HG02885 (cell line): Measurements from ENCODE around the gene C17orf107.
A peak's percentile ranks its signal among the peaks of the same experiment; 100 is the strongest.

Experiments
- ATAC-seq: cut with Tn5 transposase; IDR thresholded peaks from one replicate; pipeline ENCODE4 v1.9.1; 2021; ENCODE audit warnings: mild to moderate bottlenecking; ENCODE audit not compliant: unreplicated experiment, poor library complexity

Gene C17orf107

GRCh38 chr17:4932756-4933155 is 33.4 kb downstream of the C17orf107 start:
- no peak for ATAC-seq

DNA sequence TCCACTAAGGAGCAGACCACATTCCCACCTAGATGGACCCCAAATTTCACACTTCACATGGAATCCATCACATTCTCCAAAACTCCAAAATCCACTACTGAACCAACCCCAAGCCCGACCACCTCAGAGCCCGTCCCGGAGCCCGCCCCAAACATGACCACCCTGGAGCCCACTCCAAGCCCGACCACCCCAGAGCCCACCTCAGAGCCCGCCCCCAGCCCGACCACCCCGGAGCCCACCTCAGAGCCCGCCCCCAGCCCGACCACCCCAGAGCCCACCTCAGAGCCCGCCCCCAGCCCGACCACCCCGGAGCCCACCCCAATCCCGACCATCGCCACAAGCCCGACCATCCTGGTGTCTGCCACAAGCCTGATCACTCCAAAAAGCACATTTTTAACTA is 34.3 kb downstream of the C17orf107 start:
- no peak for ATAC-seq

GRCh38 chr17:4934173-4934979 is 35.0 kb downstream of the C17orf107 start:
- no peak for ATAC-seq

GRCh38 chr17:4935650-4936049 is 36.3 kb downstream of the C17orf107 start:
- no peak for ATAC-seq

GRCh38 chr17:4936436-4936835 is 37.1 kb downstream of the C17orf107 start:
- ATAC-seq, result no peak

DNA sequence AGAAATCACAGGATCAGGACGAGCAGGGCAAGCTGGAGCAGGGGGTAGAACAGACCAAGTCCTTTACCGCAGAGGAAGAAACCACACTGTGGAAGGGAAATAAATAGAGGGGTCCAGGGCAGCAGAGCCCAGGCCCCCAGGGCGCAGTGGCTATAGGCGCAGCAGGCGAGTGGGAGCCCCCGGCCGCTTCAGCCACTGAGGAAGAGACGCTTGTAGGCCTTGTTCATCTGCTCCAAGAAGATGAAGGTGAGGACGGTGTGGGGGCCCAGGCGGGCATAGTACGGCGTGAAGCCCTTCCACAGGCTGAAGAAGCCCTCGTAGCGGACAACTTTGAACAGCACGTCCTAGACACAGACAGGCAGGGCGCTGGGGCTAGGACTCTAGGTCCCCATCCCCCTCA is 38.2 kb downstream of the C17orf107 start:
- no peak for ATAC-seq

DNA sequence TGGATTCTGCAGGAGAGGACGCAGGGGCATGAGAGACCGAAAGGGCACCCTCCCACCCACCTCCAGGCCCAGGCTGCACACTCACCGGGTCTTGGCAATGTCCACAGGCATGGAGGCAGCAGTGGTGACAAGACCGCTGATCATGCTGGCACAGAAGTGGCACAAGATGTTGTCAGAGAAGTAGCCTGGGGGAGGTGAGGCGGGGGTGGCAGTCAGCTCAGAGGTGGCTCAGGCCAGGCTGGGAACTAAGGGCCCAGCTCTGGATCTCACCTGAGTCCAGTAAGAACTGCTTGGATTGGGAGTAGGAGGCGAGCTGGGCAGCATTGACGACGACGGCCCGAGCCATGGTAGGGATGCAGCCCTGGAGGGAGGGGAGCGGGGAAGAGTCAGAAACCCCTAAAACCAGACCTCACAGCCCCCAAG is 38.7 kb downstream of the C17orf107 start:
- no peak for ATAC-seq

GRCh38 chr17:4938688-4939545 is 39.6 kb downstream of the C17orf107 start:
- ATAC-seq, result no peak

DNA sequence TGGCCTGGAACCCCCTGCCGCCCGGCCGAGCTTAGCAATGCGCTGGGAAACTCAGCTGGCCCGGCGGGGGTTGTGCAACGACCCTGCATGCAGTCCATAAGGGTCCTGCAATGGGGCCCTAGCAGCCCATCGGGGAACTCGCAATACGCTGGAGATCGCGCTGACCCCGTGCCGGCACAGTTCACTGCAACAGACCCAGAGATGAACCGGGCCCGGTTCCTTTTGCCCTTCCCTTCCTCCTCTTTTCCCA is 40.1 kb downstream of the C17orf107 start:
- peak; percentile 6 for ATAC-seq

GRCh38 chr17:4939796-4940554 is 40.6 kb downstream of the C17orf107 start, which contains the start of the genes RNF167 and SLC25A11:
RNF167 (plus strand) TSS chr17:4940268; CDS start chr17:4940910, 642 bp downstream.
SLC25A11 (minus strand) TSS chr17:4940046; CDS start chr17:4939910, 136 bp downstream.
- peak; percentile 81 for ATAC-seq

- ATAC-seq, result no peak
Measured at GRCh38 chr17:4940555-4941318, 41.4 kb downstream of the C17orf107 start.

GRCh38 chr17:4941319-4941610 is 41.9 kb downstream of the C17orf107 start:
- ATAC-seq, result no peak

GRCh38 chr17:4942760-4943508 is 43.6 kb downstream of the C17orf107 start:
- ATAC-seq, result no peak

- ATAC-seq, result no peak
Measured at GRCh38 chr17:4944163-4944553, 44.8 kb downstream of the C17orf107 start.

- no peak for ATAC-seq
Measured at GRCh38 chr17:4944554-4945175, 45.3 kb downstream of the C17orf107 start.

DNA sequence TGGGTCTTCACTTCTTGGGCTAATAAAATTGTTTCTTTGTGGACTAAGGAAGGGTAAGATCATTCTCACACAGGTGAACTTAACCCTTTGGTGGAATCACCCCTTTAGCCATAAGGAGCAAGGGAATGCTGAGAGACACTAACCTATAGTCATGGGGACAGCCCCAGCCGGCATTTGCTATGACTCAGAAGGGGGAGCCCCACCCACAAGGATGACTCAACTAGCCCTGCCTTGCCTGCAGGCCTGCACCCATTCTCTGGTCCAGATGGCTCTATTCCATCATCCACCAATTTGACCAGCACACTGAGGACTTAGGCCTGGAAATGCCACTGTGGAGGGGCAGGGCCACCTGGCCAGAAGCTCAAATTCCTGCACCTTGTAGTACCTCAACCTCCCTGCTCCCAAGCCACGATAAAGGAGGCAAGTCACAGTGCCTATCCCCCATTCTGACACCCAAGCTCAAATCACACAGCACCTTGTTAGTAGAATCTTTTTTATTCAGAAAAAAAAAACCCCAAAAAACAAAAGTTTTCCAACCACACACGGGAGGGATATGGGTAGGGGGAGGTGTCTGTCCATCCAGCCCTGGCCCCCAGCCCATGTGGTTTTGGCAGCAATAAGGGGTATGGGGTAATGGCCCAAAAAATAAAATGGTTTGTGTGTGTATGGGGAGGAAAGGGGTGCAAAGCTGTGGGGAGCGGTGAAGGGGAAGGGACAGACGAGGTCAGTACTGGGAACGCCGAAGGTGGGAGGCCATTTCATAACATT is 46.0 kb downstream of the C17orf107 start:
- peak; percentile 21 for ATAC-seq

- no peak for ATAC-seq
Measured at GRCh38 chr17:4945944-4946280, 46.6 kb downstream of the C17orf107 start.

GRCh38 chr17:4946312-4946976 is 47.1 kb downstream of the C17orf107 start:
- ATAC-seq, result no peak
